Panc1 (cell line): ENCODE measurements around the gene UCK1. TPM values are rescaled to one million over a fixed set of nuclear protein-coding genes. Genes with fewer than 3 reads are reported as not detected.

Experiments used
- ATAC-seq: fragments of 200-7000 bp; cut with Tn5 transposase; 2 replicates; pipeline ENCODE4 v1.9.1; 2020; ENCODE audit warnings: mild to moderate bottlenecking, moderate library complexity
- BruUV-seq: library from RNA; stranded (reverse); fragments of 400-500 nt; replicated peaks from 2 replicates; lab custom pipeline; 2021; lab: Mats Ljungman, UMichigan
- CTCF ChIA-PET: fragments of 300-600 bp; sonication (Branson Sonifier 250); formaldehyde crosslinking; loops from one replicate; lab custom pipeline; 2022; ENCODE audit warnings: antibody characterized with exemption; lab: Charles Lee
- POLR2A ChIA-PET: fragments of 300-600 bp; sonication (Branson Sonifier 250); formaldehyde crosslinking; loops from one replicate; lab custom pipeline; 2022; ENCODE audit warnings: antibody characterized with exemption; lab: Charles Lee
- DNase-seq: peaks from one replicate; pipeline ENCODE4 v3.0.0-alpha.2; 2010; ENCODE audit warnings: low read depth, low spot score
- H3K27ac ChIP-seq: 2 replicates; pipeline ENCODE4 v1.5.1; 2011; ENCODE audit warnings: mild to moderate bottlenecking, low read length, inconsistent platforms
- H3K27me3 ChIP-seq: fragments of 200-500 bp; sonication (Bioruptor generic); 2 replicates; pipeline ENCODE4 v1.6.0; 2014; ENCODE audit warnings: low read length, inconsistent platforms; ENCODE audit not compliant: control insufficient read depth, insufficient read depth
- H3K36me3 ChIP-seq: fragments of 200-500 bp; sonication (Bioruptor generic); 2 replicates; pipeline ENCODE4 v1.5.1; 2014; ENCODE audit warnings: inconsistent platforms, mild to moderate bottlenecking, low read length, moderate library complexity; ENCODE audit not compliant: control insufficient read depth, insufficient read depth
- H3K4me1 ChIP-seq: 2 replicates; pipeline ENCODE4 v1.5.1; 2011; ENCODE audit warnings: inconsistent platforms, mild to moderate bottlenecking, low read length, moderate library complexity; ENCODE audit not compliant: control insufficient read depth, insufficient read depth
- H3K4me3 ChIP-seq, 2 experiments: 2 replicates each; pipeline ENCODE4 v1.5.1; 2011 to 2012; ENCODE audit warnings: low read depth in 2 of 2, low read length in 2 of 2, mild to moderate bottlenecking in 2 of 2, inconsistent platforms in 1 of 2, moderate library complexity in 1 of 2
- H3K9me3 ChIP-seq: fragments of 200-500 bp; sonication (Bioruptor generic); 2 replicates; pipeline ENCODE4 v1.5.1; 2014; ENCODE audit warnings: low read depth, mild to moderate bottlenecking, inconsistent platforms, low read length, moderate library complexity; ENCODE audit not compliant: control insufficient read depth, insufficient read depth
- CTCF ChIP-seq: fragments of 450-650 bp; IDR thresholded peaks from 2 replicates; pipeline ENCODE4 v1.5.1; 2017; ENCODE audit warnings: mild to moderate bottlenecking
- POLR2AphosphoS5 ChIP-seq: IDR thresholded peaks from 2 replicates; pipeline ENCODE4 v1.6.1; 2012; ENCODE audit warnings: mild to moderate bottlenecking, low read depth, low read length, moderate library complexity
- REST ChIP-seq, 2 experiments: IDR thresholded peaks; 2 replicates each; pipeline ENCODE4 v1.6.1; 2011 to 2012; ENCODE audit warnings: low read depth in 2 of 2, control low read depth in 1 of 2, low read length in 1 of 2, mild to moderate bottlenecking in 1 of 2, moderate library complexity in 1 of 2; ENCODE audit not compliant: insufficient read depth in 1 of 2
- TCF7L2 ChIP-seq: IDR thresholded peaks from 2 replicates; pipeline ENCODE4 v1.6.1; 2011; ENCODE audit warnings: mild to moderate bottlenecking, low read depth, low read length, inconsistent platforms
- in situ Hi-C: cut with HindIII; loops from 2 replicates; pipeline ENCODE4 v1.10.0; 2016; ENCODE audit warnings: low sequenced_read_pairs, low pct_unique_long_range_greater_than_20kb
- intact Hi-C: fragments of 100-400 bp; cut with micrococcal nuclease; formaldehyde crosslinking; loops from one replicate; pipeline ENCODE4 v1.10.0; 2022; ENCODE audit not compliant: unreplicated experiment
- total RNA-seq: library from RNA; stranded (reverse); gene quantifications from one replicate; pipeline ENCODE4 v1.2.1, GENCODE V29; 2021; ENCODE audit not compliant: unreplicated experiment

UCK1 gene
- total RNA-seq, 1 experiment from 2014 or later: 30.2 TPM

- no TSS peak for BruUV-seq
- no peaks in the 10 kb centered on the region for H3K36me3 ChIP-seq
- CTCF ChIA-PET: interaction anchor here (0.6 kb wide), 1 partner anchor 181 kb away, joined by 6 read pairs; no protein-coding TSS in a partner anchor
- ATAC-seq (no peak), DNase-seq (no peak)
- in situ Hi-C loops (no loop called here), intact Hi-C loops (no loop called here)
- no peaks in the 10 kb centered on the region for H3K27me3 ChIP-seq
- H3K9me3 ChIP-seq: no peaks in the 10 kb centered on the region
- peak overlapping the region; percentile 66 to 68 for H3K4me3 ChIP-seq
- no peak for TF ChIP-seq REST (IDR thresholded peaks at IDR 0.05; ENCODE audit: insufficient read depth in 1 of 2, low read depth in 2 of 2, low read length in 1 of 2)
- no peak for TF ChIP-seq POLR2AphosphoS5
- H3K4me1 ChIP-seq: peaks cover 10% of the 10 kb centered on the region
- peak overlapping the region; percentile 69 for H3K27ac ChIP-seq
- POLR2A ChIA-PET: no interaction called here
These were observed 1.2 kb downstream of the UCK1 start for GRCh38 chr9:131529597-131530545.

GRCh38 chr9:131528886-131529505 is 2.1 kb downstream of the UCK1 start:
- Histone ChIP-seq H3K27ac (no peak overlapping the region), H3K4me1 (0 out of 2 replicates have a peak, but pooled peaks cover 5% of the 10 kb centered on the region), H3K36me3 (no peaks in the 10 kb centered on the region), H3K4me3 (no peak overlapping the region), H3K9me3 (no peaks in the 10 kb centered on the region), H3K27me3 (no peaks in the 10 kb centered on the region)
- CTCF ChIA-PET: no interaction called here
- TF ChIP-seq CTCF (no peak), TCF7L2 (no peak), REST (IDR thresholded peaks at IDR 0.05; ENCODE audit: insufficient read depth in 1 of 2, low read depth in 2 of 2, low read length in 1 of 2) (no peak)
- in situ Hi-C loops: no loop called here
- intact Hi-C loops: no loop called here
- BruUV-seq: no TSS peak
- DNase-seq (no peak), ATAC-seq (no peak)
- POLR2A ChIA-PET: no interaction called here
